NCI-H748 treated with DMSO at 0.1 percent for 48 hours (cell line): ENCODE data around the gene GPC5.
"Not testable (repeated sequence)": the region's sequence is repeated elsewhere in the genome, so short reads cannot be mapped to it uniquely, and the experiment has no call there.

Experiments
- DNase-seq: peaks from one replicate; lab custom pipeline; 2025; lab: John Stamatoyannopoulos, UW

Gene GPC5

DNA sequence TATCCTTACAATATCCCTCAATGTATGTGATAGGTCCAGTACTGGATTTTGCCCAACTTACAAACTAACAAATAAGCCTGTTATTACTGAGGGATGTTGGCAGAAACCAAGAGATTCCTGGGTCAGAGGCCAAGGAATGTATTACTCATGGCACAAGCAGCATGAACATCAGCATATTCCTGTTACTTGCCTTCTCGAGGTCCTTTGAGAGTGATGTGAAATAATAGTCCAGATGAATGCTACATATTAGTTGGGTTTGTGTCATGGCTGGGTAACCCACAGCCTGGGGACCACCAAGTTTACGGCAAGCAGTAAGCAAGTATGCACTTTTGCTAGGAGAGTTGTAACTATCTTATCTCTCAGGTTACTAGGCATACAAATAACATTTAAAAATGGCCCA lies 1443.7 kb downstream of the GPC5 start:
- no peak for DNase-seq

DNA sequence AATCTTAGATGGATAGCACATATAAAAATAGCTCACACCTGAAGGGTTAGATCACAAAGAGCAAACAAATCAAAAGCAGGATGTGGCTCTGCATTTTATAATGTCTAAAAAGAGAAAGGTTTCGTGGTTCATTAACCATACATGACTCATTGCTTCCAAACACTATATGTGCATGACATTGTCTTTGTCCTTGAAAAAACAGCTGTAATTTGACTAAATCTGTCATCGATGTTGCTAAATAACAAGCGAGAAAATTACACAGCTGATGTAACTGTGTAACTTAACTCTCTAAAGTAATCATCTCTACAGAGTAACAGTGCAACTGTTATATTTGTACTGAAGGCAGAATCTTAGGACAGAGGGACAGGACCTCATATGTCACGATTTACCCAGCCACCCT lies 1445.1 kb downstream of the GPC5 start:
- peak; percentile 80 for DNase-seq

DNA sequence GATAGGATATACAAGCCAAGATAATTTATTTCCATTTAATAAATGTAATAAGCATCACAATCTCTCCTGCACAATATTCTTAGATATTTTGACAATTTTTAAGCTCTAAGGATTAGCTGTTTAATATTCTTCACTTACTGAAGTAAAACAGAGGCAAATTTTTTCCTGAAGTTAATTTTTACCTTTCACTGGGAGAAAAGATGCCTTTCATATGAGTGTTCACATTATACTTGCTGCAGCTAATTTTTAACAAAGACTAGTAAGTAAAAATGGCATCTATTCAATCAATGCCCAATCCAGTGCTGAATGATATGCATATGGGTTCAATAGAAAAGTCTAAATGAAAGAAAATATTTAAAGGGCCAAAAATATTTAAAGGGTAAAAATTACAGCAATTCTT lies 1451.0 kb downstream of the GPC5 start:
- no peak for DNase-seq

DNA sequence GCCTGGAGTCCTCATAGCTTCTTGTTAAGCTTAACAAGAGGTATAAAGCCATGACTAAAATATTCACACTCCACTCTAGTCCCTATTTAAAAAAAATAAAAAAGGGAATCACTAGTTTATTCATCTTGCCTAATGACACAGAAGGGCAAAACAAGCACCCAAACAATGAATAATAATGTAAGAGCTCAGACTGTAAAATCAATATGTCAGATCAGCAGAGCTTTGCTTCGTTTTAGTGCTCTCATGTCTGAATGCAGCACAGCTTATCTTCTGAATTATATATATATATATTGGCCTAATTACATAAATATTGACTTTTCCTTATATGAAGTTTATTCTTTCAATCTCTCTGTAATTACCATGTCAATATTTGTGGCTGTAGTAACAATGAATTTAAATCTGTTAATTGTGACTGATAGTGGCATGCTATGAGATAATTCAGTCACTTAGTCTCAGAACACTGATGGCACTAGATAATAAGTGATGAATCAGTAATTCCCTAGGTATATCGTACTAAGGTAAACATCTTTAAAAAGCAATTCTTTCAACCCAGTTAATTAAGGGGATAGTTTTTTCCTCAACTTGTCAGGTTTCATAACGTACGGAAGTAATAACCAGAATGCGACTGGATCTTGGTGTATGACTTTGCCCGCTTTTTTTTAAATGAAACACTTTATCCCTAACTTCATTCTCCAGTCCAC lies 1466.3 kb downstream of the GPC5 start:
- peak; percentile 99 for DNase-seq

DNA sequence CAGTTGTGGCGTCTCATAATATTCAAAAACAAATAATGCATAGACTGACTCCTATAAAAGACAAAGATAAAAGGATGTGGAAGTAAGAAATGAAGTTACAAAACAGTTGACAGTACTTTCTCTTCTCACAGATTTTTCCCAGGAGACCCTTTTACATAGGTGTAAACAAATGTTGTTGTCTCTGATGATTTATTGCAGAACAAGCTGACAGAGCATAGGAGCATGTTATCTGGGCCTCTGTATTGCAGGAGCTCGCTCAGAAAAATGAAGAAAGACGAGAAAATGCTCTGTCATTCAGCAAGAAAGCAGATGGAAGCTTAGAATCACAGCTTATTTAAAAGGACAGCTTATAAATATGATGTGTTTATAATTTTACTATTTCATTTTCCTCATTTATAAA lies 1474.6 kb downstream of the GPC5 start:
- DNase-seq: no peak

DNA sequence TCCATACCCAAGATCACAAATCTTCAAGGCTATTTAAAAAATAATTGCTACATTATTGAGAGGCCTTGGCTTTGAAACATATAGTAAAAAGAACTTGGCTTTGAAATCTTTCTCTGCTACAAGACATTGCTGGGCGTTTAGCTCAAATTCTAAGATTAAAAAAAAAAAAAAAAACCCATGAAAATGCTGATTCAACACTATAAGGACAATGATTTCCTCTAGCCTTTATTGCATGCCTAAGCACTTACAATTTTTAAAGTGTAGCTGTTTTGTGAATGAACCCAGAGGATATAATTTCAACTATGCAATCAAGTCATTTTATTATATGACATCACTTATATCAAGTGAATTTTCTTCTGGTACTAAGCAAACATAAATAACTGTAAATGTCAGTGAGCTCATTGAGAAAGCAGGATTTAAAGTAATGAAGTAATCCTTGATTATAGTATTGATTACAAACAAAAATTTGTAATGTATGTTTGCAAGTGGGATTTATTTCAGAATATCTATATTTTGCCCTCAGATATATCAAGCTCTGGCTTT lies 1488.2 kb downstream of the GPC5 start:
- DNase-seq: no peak

DNA sequence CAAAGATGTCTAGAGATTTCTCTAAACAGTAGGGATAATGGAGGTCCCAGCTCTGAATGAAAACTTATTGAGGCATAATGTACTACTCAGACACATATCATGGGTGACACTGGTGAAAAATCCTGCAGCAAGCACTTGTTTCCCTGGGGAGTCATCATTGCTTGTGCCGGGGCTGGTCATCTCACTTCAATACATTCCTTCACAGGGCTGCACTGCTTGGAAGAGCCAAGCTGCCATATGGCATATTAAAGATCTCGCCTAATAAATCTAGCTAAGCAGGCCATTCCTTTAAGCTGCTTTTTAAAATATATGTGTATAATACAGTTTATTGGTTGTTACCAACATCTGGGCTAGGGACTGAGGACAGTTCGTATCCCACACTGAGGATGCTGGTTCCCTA lies 1496.0 kb downstream of the GPC5 start:
- DNase-seq: no peak

DNA sequence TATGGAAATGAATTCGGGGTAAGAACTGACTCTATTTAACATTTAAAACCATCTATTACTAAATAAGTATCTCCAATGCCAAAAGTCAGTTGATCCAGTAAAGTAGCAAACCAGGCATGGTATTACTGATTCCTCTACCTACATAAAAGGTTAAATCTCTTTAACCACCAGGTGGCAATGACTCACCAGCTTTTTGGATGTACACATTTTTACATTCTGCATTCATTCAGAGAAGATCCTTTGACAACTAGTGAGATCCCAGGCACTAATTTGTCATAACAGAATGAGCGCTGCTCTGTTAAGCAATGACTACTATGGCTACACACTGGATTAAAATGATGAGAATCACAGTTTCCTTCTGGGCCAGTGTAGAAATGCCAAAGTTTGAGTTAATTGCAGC lies 1498.4 kb downstream of the GPC5 start:
- peak; percentile 44 for DNase-seq

DNA sequence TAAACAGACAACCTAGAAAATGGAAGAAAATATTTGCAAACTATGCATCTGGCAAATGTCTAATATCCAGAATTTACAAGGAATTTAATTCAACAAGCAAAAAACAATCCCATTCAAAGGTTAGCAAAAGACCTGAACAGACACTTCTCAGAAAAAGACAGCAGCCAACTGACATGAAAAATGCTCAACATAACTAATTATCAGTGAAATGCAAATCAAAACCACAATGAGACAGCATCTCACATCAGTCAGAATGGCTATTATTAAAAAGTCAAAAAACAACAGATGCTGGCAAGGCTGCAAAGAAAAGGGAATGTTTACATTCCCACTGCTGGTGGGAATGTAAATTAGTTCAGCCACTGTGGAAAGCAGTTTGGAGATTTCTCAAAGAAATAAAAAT lies 1500.5 kb downstream of the GPC5 start:
- not testable (repeated sequence) for DNase-seq

DNA sequence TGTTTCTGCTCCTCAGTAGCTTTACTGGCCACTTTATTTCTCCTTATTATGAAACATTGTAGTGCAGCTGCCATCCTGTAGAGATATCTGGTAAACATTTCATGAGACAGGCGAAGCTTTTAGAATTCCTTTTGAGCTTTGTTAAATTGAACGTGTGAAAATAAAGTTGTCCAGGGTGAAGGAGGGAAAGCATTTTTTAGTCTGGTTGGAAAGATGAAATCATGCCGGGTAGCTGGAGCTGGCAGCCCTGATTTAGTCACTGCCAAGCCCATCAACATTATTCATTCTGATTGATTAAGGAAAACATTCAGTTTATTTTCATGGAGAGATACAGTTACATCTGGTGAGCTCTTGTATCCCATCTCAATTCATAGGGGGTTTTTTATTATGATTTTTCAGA lies 1502.0 kb downstream of the GPC5 start:
- DNase-seq: no peak

DNA sequence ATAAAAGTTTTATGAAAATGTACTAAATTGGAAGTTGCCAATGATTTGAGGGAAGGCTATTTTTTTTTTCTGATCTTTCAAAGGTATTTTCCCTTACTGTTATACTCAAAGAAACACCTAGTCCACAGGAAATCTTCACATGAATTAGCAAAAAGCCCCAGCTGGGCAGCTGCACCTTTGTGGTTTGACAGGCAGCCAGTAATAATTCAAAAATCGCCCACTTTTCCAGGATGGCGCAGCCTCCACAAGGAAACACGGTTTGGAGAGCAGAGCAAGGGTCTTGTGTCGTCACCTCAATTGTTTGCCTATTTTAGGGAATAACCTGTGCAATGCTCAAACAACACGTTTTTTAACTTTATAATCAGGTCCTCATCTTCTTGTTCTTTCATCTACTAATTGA lies 1503.3 kb downstream of the GPC5 start:
- DNase-seq: no peak

DNA sequence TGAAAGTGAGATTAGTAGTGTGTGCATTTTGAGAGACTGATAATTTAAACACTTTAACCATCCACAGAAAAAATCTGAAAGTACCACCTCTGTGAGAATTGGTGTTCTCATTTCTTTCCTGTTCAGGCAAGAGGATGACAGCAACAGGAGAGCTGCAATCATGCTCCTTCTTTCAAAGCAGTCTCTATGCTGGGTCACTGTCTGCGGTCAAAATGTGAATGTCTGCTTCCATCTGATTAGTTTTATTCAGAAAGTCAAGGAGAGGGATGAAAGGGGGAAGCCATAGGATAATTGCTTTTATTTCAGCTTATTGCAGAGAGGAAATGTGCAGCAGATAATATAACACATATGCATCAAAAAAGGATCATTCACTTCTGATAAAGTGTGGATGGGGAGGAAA lies 1514.2 kb downstream of the GPC5 start:
- no peak for DNase-seq

DNA sequence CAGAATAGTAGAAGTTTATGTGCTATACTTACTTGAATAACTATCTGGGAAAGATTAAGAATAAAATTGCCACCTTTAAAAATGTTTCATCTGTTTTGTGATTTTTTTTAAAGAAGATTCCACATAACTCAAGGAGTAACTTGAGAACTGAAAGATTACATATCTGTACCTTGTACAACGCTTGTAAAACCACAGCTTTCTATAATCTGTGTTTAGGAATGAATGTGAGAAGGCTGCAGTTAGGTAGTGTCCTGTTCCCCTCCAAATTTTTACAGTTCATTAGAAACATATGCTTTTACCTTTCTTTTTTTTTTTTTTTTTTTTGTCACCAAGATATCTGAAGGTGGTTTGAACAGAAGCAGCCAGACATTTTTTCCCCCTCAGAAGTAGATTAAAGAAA lies 1515.4 kb downstream of the GPC5 start:
- no peak for DNase-seq
